A549 (cell line): ENCODE measurements around the gene C2CD2. TPM values are rescaled to one million over a fixed set of nuclear protein-coding genes. Genes with fewer than 3 reads are reported as not detected.

Experiments used
- ATAC-seq, 2 experiments: fragments of 200-7000 bp in 1 of 2; fragments of >200 bp in 1 of 2; cut with Nextera tagmentation in 1 of 2; cut with Tn5 transposase in 1 of 2; 3 replicates each; pipeline versions ENCODE4 v1.8.0 to v1.9.1; 2018 to 2020; ENCODE audit warnings: mild to moderate bottlenecking in 1 of 2, moderate library complexity in 1 of 2
- CTCF ChIA-PET: fragments of 300-600 bp; sonication (Branson Sonifier 250); formaldehyde crosslinking; extraction: SDS; loops from one replicate; lab custom pipeline; 2021; ENCODE audit warnings: antibody characterized with exemption, inconsistent platforms; lab: Yijun Ruan, JAX
- POLR2A ChIA-PET: fragments of 350-600 bp; formaldehyde crosslinking; extraction: SDS; loops from one replicate; lab custom pipeline; 2021; ENCODE audit warnings: antibody characterized with exemption, inconsistent platforms; lab: Yijun Ruan, JAX
- DNase-seq, 2 experiments: peaks; one replicate each; pipeline versions ENCODE4 v3.0.0 to v3.0.0-alpha.2; 2011 to 2016; ENCODE audit warnings: low read depth in 1 of 2, low spot score in 1 of 2
- FAIRE-seq: peaks from 2 replicates; lab custom pipeline; 2011; peaks lifted over from hg19 to GRCh38; lab: Jason Lieb, UNC
- H3K27ac ChIP-seq, 2 experiments: fragments of >200 bp; sonication (Bioruptor Twin); formaldehyde crosslinking; 3 replicates each; pipeline ENCODE4 v1.5.1; 2016 to 2017
- H3K4me1 ChIP-seq: fragments of >200 bp; sonication (Bioruptor Twin); formaldehyde crosslinking; 3 replicates; pipeline ENCODE4 v1.6.1; 2016
- H3K4me2 ChIP-seq: fragments of >200 bp; sonication (Bioruptor Twin); formaldehyde crosslinking; 3 replicates; pipeline ENCODE4 v1.6.1; 2016
- H3K4me3 ChIP-seq: fragments of >200 bp; sonication (Bioruptor Twin); formaldehyde crosslinking; 3 replicates; pipeline ENCODE4 v1.5.1; 2016
- H3K9me3 ChIP-seq: fragments of >200 bp; sonication (Bioruptor Twin); formaldehyde crosslinking; 3 replicates; pipeline ENCODE4 v1.6.1; 2016
- BCL3 ChIP-seq: fragments of >200 bp; sonication (Bioruptor Twin); formaldehyde crosslinking; IDR thresholded peaks from 3 replicates; pipeline ENCODE4 v1.6.1; 2016
- CBX2 ChIP-seq: fragments of 200-600 bp; sonication (generic); IDR thresholded peaks from 2 replicates; pipeline ENCODE4 v1.6.1; 2016; ENCODE audit warnings: low read depth, mild to moderate bottlenecking, borderline replicate concordance
- CHD2 ChIP-seq: fragments of 150-350 bp; IDR thresholded peaks from 2 replicates; pipeline ENCODE4 v1.6.1; 2014; ENCODE audit warnings: low read length; ENCODE audit not compliant: partially characterized antibody
- E2F6 ChIP-seq: IDR thresholded peaks from 2 replicates; pipeline ENCODE4 v1.6.1; 2012; ENCODE audit warnings: low read depth, borderline replicate concordance
- EHMT2 ChIP-seq: fragments of 200-600 bp; sonication (generic); IDR thresholded peaks from 2 replicates; pipeline ENCODE4 v1.6.1; 2016; ENCODE audit warnings: antibody characterized with exemption, low read depth, mild to moderate bottlenecking, moderate library complexity
- FOSL2 ChIP-seq, 2 experiments: fragments of 450-650 bp in 1 of 2; fragments of >200 bp in 1 of 2; sonication (Bioruptor Twin) in 1 of 2; formaldehyde crosslinking; IDR thresholded peaks; 2 replicates each; pipeline versions ENCODE4 v1.5.0 to v1.6.1; 2016 to 2020; ENCODE audit warnings: mild to moderate bottlenecking in 1 of 2, moderate library complexity in 1 of 2
- FOXS1 ChIP-seq: fragments of 250-450 bp; sonication (Bioruptor Pico); IDR thresholded peaks from 2 replicates; pipeline ENCODE4 v1.5.0; 2020; ENCODE audit warnings: mild to moderate bottlenecking, moderate library complexity
- HDAC2 ChIP-seq: fragments of 200-600 bp; sonication (generic); IDR thresholded peaks from 2 replicates; pipeline ENCODE4 v1.6.1; 2016
- HMGXB4 ChIP-seq: fragments of 250-450 bp; sonication (Bioruptor Pico); IDR thresholded peaks from 2 replicates; pipeline ENCODE4 v1.5.0; 2021; ENCODE audit warnings: mild to moderate bottlenecking, moderate library complexity, borderline replicate concordance
- HOXB13 ChIP-seq: fragments of 250-450 bp; sonication (Bioruptor Pico); IDR thresholded peaks from 2 replicates; pipeline ENCODE4 v1.5.0; 2020; ENCODE audit warnings: low read depth, mild to moderate bottlenecking, moderate library complexity
- KDM5A ChIP-seq: fragments of 200-600 bp; sonication (generic); IDR thresholded peaks from 2 replicates; pipeline ENCODE4 v1.6.1; 2016; ENCODE audit warnings: antibody characterized with exemption, mild to moderate bottlenecking
- PBX3 ChIP-seq: IDR thresholded peaks from 2 replicates; pipeline ENCODE4 v1.6.1; 2012
- PHF8 ChIP-seq: fragments of 200-600 bp; sonication (generic); IDR thresholded peaks from 2 replicates; pipeline ENCODE4 v1.6.1; 2016; ENCODE audit warnings: low read depth, mild to moderate bottlenecking, antibody characterized with exemption, moderate library complexity, borderline replicate concordance
- POLR2A ChIP-seq: IDR thresholded peaks from 2 replicates; pipeline ENCODE4 v1.6.1; 2012; ENCODE audit warnings: mild to moderate bottlenecking, low read length
- POLR2AphosphoS2 ChIP-seq: conservative IDR thresholded peaks from 2 replicates; pipeline ENCODE4 v1.6.1; 2012; ENCODE audit warnings: low read length, improper control_type of control experiment, inconsistent platforms
- RARB ChIP-seq: fragments of 250-450 bp; sonication (Bioruptor Pico); IDR thresholded peaks from 2 replicates; pipeline ENCODE4 v1.8.0; 2021; ENCODE audit warnings: mild to moderate bottlenecking, moderate library complexity
- RCOR1 ChIP-seq: fragments of 150-350 bp; IDR thresholded peaks from 2 replicates; pipeline ENCODE4 v1.6.1; 2014; ENCODE audit warnings: antibody characterized with exemption, low read length, low read depth
- RFX5 ChIP-seq: fragments of 450-650 bp; IDR thresholded peaks from 2 replicates; pipeline ENCODE4 v1.7.1; 2014; ENCODE audit warnings: antibody characterized with exemption, mild to moderate bottlenecking, moderate library complexity
- RNF2 ChIP-seq: fragments of 200-600 bp; sonication (generic); IDR thresholded peaks from 2 replicates; pipeline ENCODE4 v1.6.1; 2016; ENCODE audit warnings: low read depth, mild to moderate bottlenecking, antibody characterized with exemption, moderate library complexity, borderline replicate concordance
- USF2 ChIP-seq: fragments of 450-650 bp; IDR thresholded peaks from 2 replicates; pipeline ENCODE4 v1.6.1; 2014; ENCODE audit warnings: antibody characterized with exemption
- ZC3H11A ChIP-seq: fragments of 450-650 bp; IDR thresholded peaks from 2 replicates; pipeline ENCODE4 v1.6.1; 2014; ENCODE audit warnings: antibody characterized with exemption, mild to moderate bottlenecking
- ZNF302 ChIP-seq: fragments of 250-450 bp; sonication (Bioruptor Pico); IDR thresholded peaks from 2 replicates; pipeline ENCODE4 v1.9.0; 2021; ENCODE audit warnings: inconsistent platforms, mild to moderate bottlenecking, moderate library complexity
- WGBS: methylation state at CpG from one replicate; pipeline ENCODE4 v1.1.6; 2017; ENCODE audit errors: missing lambda C conversion rate; 5-methylcytosine and 5-hydroxymethylcytosine counted together
- polyA plus RNA-seq, 4 experiments: library from polyadenylated mRNA; depleted of rRNA in 3 of 4; stranded (reverse); fragments of >200 nt; fragmentation: RNase III in 1 of 4; extraction: RNeasy Plus Mini Kit Qiagen cat#74134 plus additional on column Dnase treatment in 1 of 4; gene quantifications; 2 replicates in 3 of 4; 3 replicates in 1 of 4; pipeline ENCODE4 v1.2.3, GENCODE V29; 2011 to 2017

The C2CD2 gene
- polyA plus RNA-seq, 2 of the 4 experiments (the other 2 are of a cell fraction), result 7.0 to 13.5 TPM

GRCh38 chr21:41973427-41973831 is 19.6 kb upstream of the C2CD2 start:
- H3K4me1 ChIP-seq, result no peaks in the 10 kb centered on the region
- POLR2A ChIA-PET, result no interaction called here
- WGBS, result 83% methylated on average over 14 of the region's 15 CpGs
- DNase-seq, result no peak
- FAIRE-seq, result no peak
- no peak for ATAC-seq
- H3K27ac ChIP-seq, result no peak overlapping the region
- no peak overlapping the region for H3K4me2 ChIP-seq
- no peak for TF ChIP-seq FOXS1 (CRISPR knock-in tag)
- H3K4me3 ChIP-seq, result no peak overlapping the region
- CTCF ChIA-PET, result interaction anchor here (1.4 kb wide), 1 partner anchor 157 kb away, joined by 3 read pairs; no protein-coding TSS in a partner anchor
- no peaks in the 10 kb centered on the region for H3K9me3 ChIP-seq

GRCh38 chr21:41972511-41973205 is 18.8 kb upstream of the C2CD2 start:
- Histone ChIP-seq H3K27ac (no peak overlapping the region), H3K4me1 (no peaks in the 10 kb centered on the region), H3K4me2 (no peak overlapping the region), H3K9me3 (no peaks in the 10 kb centered on the region), H3K4me3 (no peak overlapping the region)
- ATAC-seq (no peak), DNase-seq (no peak), FAIRE-seq (no peak)
- WGBS, result 80% methylated on average over 23 of the region's 23 CpGs
- CTCF ChIA-PET, result interaction anchor here (0.7 to 1.7 kb wide), 3 partner anchors 32 to 156 kb away, joined by 3 to 4 read pairs (median 3); no protein-coding TSS in a partner anchor
- no peak for TF ChIP-seq CHD2
- TF ChIP-seq USF2, result no peak
- no peak for TF ChIP-seq POLR2A
- TF ChIP-seq POLR2AphosphoS2, result no peak
- no peak for TF ChIP-seq EHMT2
- TF ChIP-seq ZC3H11A, result no peak
- TF ChIP-seq E2F6, result no peak
- TF ChIP-seq RNF2, result no peak
- no peak for TF ChIP-seq HMGXB4
- TF ChIP-seq HDAC2, result no peak
- no peak for TF ChIP-seq HOXB13
- no peak for TF ChIP-seq PBX3
- TF ChIP-seq RFX5, result no peak
- TF ChIP-seq CBX2, result no peak
- POLR2A ChIA-PET, result no interaction called here

- TF ChIP-seq RNF2, result no peak
- no peak for TF ChIP-seq E2F6
- no peak for TF ChIP-seq POLR2AphosphoS2
- TF ChIP-seq RARB (CRISPR knock-in tag), result no peak
- TF ChIP-seq BCL3, result no peak
- no peak for TF ChIP-seq HOXB13
- no peak for TF ChIP-seq FOSL2 (IDR thresholded peaks at IDR 0.05)
- no peak for TF ChIP-seq FOSL2 (CRISPR knock-in tag; IDR thresholded peaks at IDR 0.05)
- no peak for TF ChIP-seq PHF8
- no peak for TF ChIP-seq RCOR1
- TF ChIP-seq KDM5A, result no peak
- TF ChIP-seq ZNF302 (CRISPR knock-in tag), result no peak
- TF ChIP-seq, all 56 proteins: peak for 0
- FAIRE-seq (no peak), DNase-seq (no peak), ATAC-seq (no peak)
- WGBS, result 79% methylated on average over 6 of the region's 6 CpGs
- CTCF ChIA-PET, result interaction anchor here (0.7 to 1.7 kb wide), 3 partner anchors 33 to 155 kb away, joined by 3 to 6 read pairs (median 4); no protein-coding TSS in a partner anchor
- no peaks in the 10 kb centered on the region for H3K4me1 ChIP-seq
- no peak overlapping the region for H3K27ac ChIP-seq
- no peaks in the 10 kb centered on the region for H3K9me3 ChIP-seq
- POLR2A ChIA-PET, result no interaction called here
- no peak overlapping the region for H3K4me3 ChIP-seq
- no peak overlapping the region for H3K4me2 ChIP-seq
These were observed 18.1 kb upstream of the C2CD2 start for GRCh38 chr21:41971891-41972290.
